Measurements from ENCODE around the gene KXD1. TPM values are rescaled to one million over a fixed set of nuclear protein-coding genes. Genes with fewer than 3 reads are reported as not detected.

KXD1 gene
- total and polyA plus RNA-seq, 7 donors, result 84.9 to 122 (median 118) TPM

DNA sequence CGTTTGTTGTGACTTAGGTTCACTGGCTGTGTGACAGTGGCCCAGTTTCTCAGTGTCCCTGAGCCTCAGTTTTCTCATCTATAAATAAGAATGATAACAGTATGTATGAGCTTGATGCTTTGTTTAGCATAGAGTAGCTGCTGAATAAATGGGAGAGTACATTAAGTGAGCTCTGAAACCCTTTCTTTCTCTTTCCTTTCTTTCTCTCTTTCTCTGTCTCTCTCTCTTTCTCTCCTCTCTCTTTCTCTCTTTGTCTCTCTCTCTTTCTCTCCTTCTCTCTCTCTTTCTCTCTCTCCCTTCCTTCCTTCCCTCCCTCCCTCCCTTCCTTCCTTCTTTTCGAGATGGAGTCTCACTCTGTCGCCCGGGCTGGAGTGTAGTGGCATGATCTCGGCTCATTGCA lies 2.0 kb downstream of the KXD1 start:
- H3K27ac ChIP-seq, result peak overlapping the region in 2 of 4 donors; percentile 4 to 90
- H3K4me3 ChIP-seq, result no peak overlapping the region
- TF ChIP-seq POLR2AphosphoS5 (IDR thresholded peaks at IDR 0.05), result no peak
- no peak for TF ChIP-seq POLR2A (IDR thresholded peaks at IDR 0.05)
- no peak for TF ChIP-seq EP300 (IDR thresholded peaks at IDR 0.05)
- TF ChIP-seq, protein P1, sequence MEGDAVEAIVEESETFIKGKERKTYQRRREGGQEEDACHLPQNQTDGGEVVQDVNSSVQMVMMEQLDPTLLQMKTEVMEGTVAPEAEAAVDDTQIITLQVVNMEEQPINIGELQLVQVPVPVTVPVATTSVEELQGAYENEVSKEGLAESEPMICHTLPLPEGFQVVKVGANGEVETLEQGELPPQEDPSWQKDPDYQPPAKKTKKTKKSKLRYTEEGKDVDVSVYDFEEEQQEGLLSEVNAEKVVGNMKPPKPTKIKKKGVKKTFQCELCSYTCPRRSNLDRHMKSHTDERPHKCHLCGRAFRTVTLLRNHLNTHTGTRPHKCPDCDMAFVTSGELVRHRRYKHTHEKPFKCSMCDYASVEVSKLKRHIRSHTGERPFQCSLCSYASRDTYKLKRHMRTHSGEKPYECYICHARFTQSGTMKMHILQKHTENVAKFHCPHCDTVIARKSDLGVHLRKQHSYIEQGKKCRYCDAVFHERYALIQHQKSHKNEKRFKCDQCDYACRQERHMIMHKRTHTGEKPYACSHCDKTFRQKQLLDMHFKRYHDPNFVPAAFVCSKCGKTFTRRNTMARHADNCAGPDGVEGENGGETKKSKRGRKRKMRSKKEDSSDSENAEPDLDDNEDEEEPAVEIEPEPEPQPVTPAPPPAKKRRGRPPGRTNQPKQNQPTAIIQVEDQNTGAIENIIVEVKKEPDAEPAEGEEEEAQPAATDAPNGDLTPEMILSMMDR (IDR thresholded peaks at IDR 0.05), result no peak
- intact Hi-C loops (cut with DNase I), result no loop called here
- 75 to 77% methylated on average over 5 of the region's 5 CpGs for WGBS, 2 donors
- H3K36me3 ChIP-seq, result peaks cover 7 to 33% (median 16%) of the 10 kb centered on the region in 4 donors
- peaks cover 0 to 16% (median 7%) of the 10 kb centered on the region in 4 donors for H3K4me1 ChIP-seq
- no peak for DNase-seq
- H3K9me3 ChIP-seq, result no peaks in the 10 kb centered on the region
- no peaks in the 10 kb centered on the region for H3K27me3 ChIP-seq

DNA sequence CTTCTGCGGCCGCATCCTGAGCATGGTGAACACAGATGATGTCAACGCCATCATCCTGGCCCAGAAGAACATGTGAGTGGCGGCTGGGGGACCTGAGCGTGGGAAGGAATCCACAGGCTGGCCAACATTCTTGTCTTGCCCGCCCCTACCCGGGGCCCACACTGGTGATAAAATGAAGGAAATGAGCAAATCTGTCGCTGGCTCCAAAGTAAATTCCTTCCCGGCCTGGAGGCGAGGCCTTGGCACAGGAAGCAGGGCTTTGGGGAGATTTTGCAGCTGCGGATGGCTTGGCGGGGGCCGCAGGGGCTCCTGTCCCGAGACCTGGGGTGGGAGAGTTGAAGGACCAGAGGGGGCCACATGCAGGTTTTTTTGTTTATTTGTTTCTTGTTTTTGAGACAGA lies 4.4 kb downstream of the KXD1 start:
- H3K36me3 ChIP-seq, result peaks cover 18 to 57% (median 37%) of the 10 kb centered on the region in 4 donors
- no peak overlapping the region for H3K4me3 ChIP-seq
- intact Hi-C loops (cut with DNase I), result no loop called here
- peaks cover 0 to 16% (median 7%) of the 10 kb centered on the region in 4 donors for H3K4me1 ChIP-seq
- TF ChIP-seq, protein P1 (IDR thresholded peaks at IDR 0.05), result no peak
- no peak for TF ChIP-seq POLR2A (IDR thresholded peaks at IDR 0.05)
- TF ChIP-seq EP300 (IDR thresholded peaks at IDR 0.05), result no peak
- TF ChIP-seq POLR2AphosphoS5 (IDR thresholded peaks at IDR 0.05), result no peak
- peak overlapping the region in 2 of 4 donors; percentile 25 to 67 for H3K27ac ChIP-seq
- 85 to 88% methylated on average over 14 of the region's 14 CpGs for WGBS, 2 donors
- H3K27me3 ChIP-seq, result no peaks in the 10 kb centered on the region
- no peak for DNase-seq
- H3K9me3 ChIP-seq, result no peaks in the 10 kb centered on the region

DNA sequence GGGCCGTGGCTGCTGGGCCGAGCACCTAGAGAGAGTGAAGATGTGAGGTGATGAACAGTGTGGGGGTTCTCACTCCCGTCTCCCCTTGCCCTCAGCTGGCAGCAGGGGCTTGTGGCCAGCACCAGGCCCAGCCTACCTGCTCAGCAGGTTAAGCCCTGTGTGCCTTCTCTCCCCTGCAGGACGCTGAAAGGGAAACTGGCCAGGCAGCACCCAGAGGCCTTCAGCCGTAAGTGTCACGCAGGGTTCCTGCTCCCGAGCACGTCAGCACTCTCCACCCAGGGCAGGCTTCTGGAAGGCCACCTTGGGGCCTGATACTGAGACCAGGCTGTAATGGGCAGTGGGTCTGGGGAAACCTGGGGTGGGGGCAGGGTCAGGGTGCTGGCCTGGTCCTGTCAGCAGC lies 9.3 kb downstream of the KXD1 start:
- TF ChIP-seq POLR2AphosphoS5 (IDR thresholded peaks at IDR 0.05), result no peak
- no peak for TF ChIP-seq POLR2A (IDR thresholded peaks at IDR 0.05)
- TF ChIP-seq, protein P1 (IDR thresholded peaks at IDR 0.05), result no peak
- TF ChIP-seq EP300 (IDR thresholded peaks at IDR 0.05), result no peak
- no peaks in the 10 kb centered on the region for H3K9me3 ChIP-seq
- 95 to 96% methylated on average over 8 of the region's 8 CpGs for WGBS, 2 donors
- H3K4me3 ChIP-seq, result no peak overlapping the region
- peaks cover 26 to 77% (median 55%) of the 10 kb centered on the region in 4 donors for H3K36me3 ChIP-seq
- DNase-seq, result no peak
- H3K27ac ChIP-seq, result no peak overlapping the region
- no peaks in the 10 kb centered on the region for H3K27me3 ChIP-seq
- intact Hi-C loops (cut with DNase I), result no loop called here
- peaks cover 0 to 7% (median 5%) of the 10 kb centered on the region in 4 donors for H3K4me1 ChIP-seq

DNA sequence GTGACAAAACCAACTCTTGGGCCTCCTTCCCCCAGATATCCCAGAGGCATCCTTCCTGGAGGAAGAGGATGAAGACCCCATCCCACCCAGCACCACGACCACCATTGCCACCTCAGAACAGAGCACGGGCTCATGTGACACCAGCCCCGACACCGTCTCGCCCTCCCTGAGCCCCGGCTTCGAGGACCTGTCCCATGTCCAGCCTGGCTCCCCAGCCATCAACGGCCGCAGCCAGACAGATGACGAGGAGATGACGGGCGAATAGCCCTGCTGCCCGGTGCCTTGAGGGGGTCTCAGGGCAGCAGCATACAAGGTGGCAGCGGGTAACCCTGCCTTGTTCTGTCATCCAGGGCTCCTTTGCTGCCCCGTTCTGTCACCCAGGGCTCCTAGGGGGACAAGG lies 10.7 kb downstream of the KXD1 start:
- no peak overlapping the region for H3K4me3 ChIP-seq
- intact Hi-C loops (cut with DNase I), result no loop called here
- H3K36me3 ChIP-seq, result peaks cover 27 to 66% (median 49%) of the 10 kb centered on the region in 4 donors
- H3K27me3 ChIP-seq, result no peaks in the 10 kb centered on the region
- 95 to 96% methylated on average over 15 of the region's 15 CpGs for WGBS, 2 donors
- no peak overlapping the region for H3K27ac ChIP-seq
- peaks cover 0 to 21% (median 18%) of the 10 kb centered on the region in 4 donors for H3K4me1 ChIP-seq
- DNase-seq, result no peak
- no peaks in the 10 kb centered on the region for H3K9me3 ChIP-seq
- TF ChIP-seq EP300 (IDR thresholded peaks at IDR 0.05) (no peak), POLR2A (IDR thresholded peaks at IDR 0.05) (no peak), POLR2AphosphoS5 (IDR thresholded peaks at IDR 0.05) (no peak)
- TF ChIP-seq, protein P1 (IDR thresholded peaks at IDR 0.05), result no peak

Measured in sigmoid colon (tissue), 7 donors.